WI38 (cell line): ENCODE data around the gene GIPC2.
"Not testable (repeated sequence)": the region's sequence is repeated elsewhere in the genome, so short reads cannot be mapped to it uniquely, and the experiment has no call there.

Experiments used
- H3K4me3 ChIP-seq: 2 replicates; pipeline ENCODE4 v1.5.1; 2011; ENCODE audit warnings: low read depth, mild to moderate bottlenecking, control low read depth, low read length
- CTCF ChIP-seq: IDR thresholded peaks from 2 replicates; pipeline ENCODE4 v1.5.1; 2012; ENCODE audit warnings: low read depth, mild to moderate bottlenecking, control low read depth, low read length

The GIPC2 gene

GRCh38 chr1:78019024-78019423 lies 26.7 kb upstream of the GIPC2 start:
- no peak for TF ChIP-seq CTCF

GRCh38 chr1:78021134-78021533 lies 24.6 kb upstream of the GIPC2 start:
- H3K4me3 ChIP-seq, result not testable (repeated sequence)

More at GRCh38 chr1:78019024-78019423, 26.7 kb upstream of the GIPC2 start:
- no peak overlapping the region for H3K4me3 ChIP-seq

GRCh38 chr1:78029793-78030192 lies 16.0 kb upstream of the GIPC2 start:
- H3K4me3 ChIP-seq, result no peak overlapping the region
- TF ChIP-seq CTCF, result no peak

- TF ChIP-seq CTCF, result no peak
- no peak overlapping the region for H3K4me3 ChIP-seq
Observed at GRCh38 chr1:78032996-78033796, 12.6 kb upstream of the GIPC2 start.

- H3K4me3 ChIP-seq, result no peak overlapping the region
- no peak for TF ChIP-seq CTCF
Observed at GRCh38 chr1:78033797-78034172, 12.0 kb upstream of the GIPC2 start.

- no peak overlapping the region for H3K4me3 ChIP-seq
- TF ChIP-seq CTCF, result no peak
Observed at GRCh38 chr1:78035121-78035520, 10.6 kb upstream of the GIPC2 start.

- no peak for TF ChIP-seq CTCF
- H3K4me3 ChIP-seq, result no peak overlapping the region
Observed at GRCh38 chr1:78036450-78036849, 9.3 kb upstream of the GIPC2 start.

GRCh38 chr1:78038071-78038470 lies 7.7 kb upstream of the GIPC2 start:
- no peak overlapping the region for H3K4me3 ChIP-seq
- no peak for TF ChIP-seq CTCF
